ENCODE results near the gene RBM19. TPM values are rescaled to one million over a fixed set of nuclear protein-coding genes. Genes with fewer than 3 reads are reported as not detected.

Gene RBM19
- total RNA-seq, 1 experiment from 2014 or later, result 29.2 TPM

GRCh38 chr12:113846883-113847755 is 119.0 kb downstream of the RBM19 start:
- ChIA-PET CTCF (interaction anchor here (0.6 to 1.5 kb wide), 2 partner anchors 65 to 89 kb away, joined by 3 to 5 read pairs; no protein-coding TSS in a partner anchor), POLR2A (interaction anchor here (0.6 kb wide), 1 partner anchor 12 kb away, joined by 3 read pairs; no protein-coding TSS in a partner anchor)
- no TSS peak for BruUV-seq (replicated peaks)
- Mint-ChIP-seq H3K4me1 (ENCODE audit: insufficient read depth, unreplicated experiment) (no peaks in the 10 kb centered on the region), H3K27me3 (ENCODE audit: insufficient read depth, unreplicated experiment) (no peaks in the 10 kb centered on the region), H3K27ac (ENCODE audit: low read depth, unreplicated experiment) (no peak overlapping the region), H3K36me3 (ENCODE audit: insufficient read depth, unreplicated experiment) (peaks cover 13% of the 10 kb centered on the region), H3K9me3 (ENCODE audit: unreplicated experiment) (no peaks in the 10 kb centered on the region), H3K4me3 (ENCODE audit: unreplicated experiment) (no peak overlapping the region)
- no peak for DNase-seq (ENCODE audit: unreplicated experiment)
- no peak for TF ChIP-seq CTCF (IDR thresholded peaks at IDR 0.05; ENCODE audit: unreplicated experiment)
- intact Hi-C loops (cut with micrococcal nuclease), result no loop called here

GRCh38 chr12:113845900-113846674 is 120.0 kb downstream of the RBM19 start:
- ChIA-PET CTCF (interaction anchor here (0.6 to 0.7 kb wide), 2 partner anchors 7 to 16 kb away, joined by 3 read pairs; no protein-coding TSS in a partner anchor), POLR2A (interaction anchor here (0.6 kb wide), 1 partner anchor 11 kb away, joined by 3 read pairs; no protein-coding TSS in a partner anchor)
- intact Hi-C loops (cut with micrococcal nuclease), result no loop called here
- peaks cover 13% of the 10 kb centered on the region for H3K36me3 Mint-ChIP-seq (ENCODE audit: insufficient read depth, unreplicated experiment)
- TF ChIP-seq CTCF (IDR thresholded peaks at IDR 0.05; ENCODE audit: unreplicated experiment), result no peak
- H3K27me3 Mint-ChIP-seq (ENCODE audit: insufficient read depth, unreplicated experiment), result no peaks in the 10 kb centered on the region
- no peaks in the 10 kb centered on the region for H3K4me1 Mint-ChIP-seq (ENCODE audit: insufficient read depth, unreplicated experiment)
- no peak for DNase-seq (ENCODE audit: unreplicated experiment)
- no TSS peak for BruUV-seq (replicated peaks)
- H3K9me3 Mint-ChIP-seq (ENCODE audit: unreplicated experiment), result no peaks in the 10 kb centered on the region
- H3K4me3 Mint-ChIP-seq (ENCODE audit: unreplicated experiment), result no peak overlapping the region
- no peak overlapping the region for H3K27ac Mint-ChIP-seq (ENCODE audit: low read depth, unreplicated experiment)

- no peak for DNase-seq (ENCODE audit: unreplicated experiment)
- no TSS peak for BruUV-seq (replicated peaks)
- no peaks in the 10 kb centered on the region for H3K27me3 Mint-ChIP-seq (ENCODE audit: insufficient read depth, unreplicated experiment)
- peaks cover 13% of the 10 kb centered on the region for H3K36me3 Mint-ChIP-seq (ENCODE audit: insufficient read depth, unreplicated experiment)
- ChIA-PET CTCF (no interaction called here), POLR2A (no interaction called here)
- H3K9me3 Mint-ChIP-seq (ENCODE audit: unreplicated experiment), result no peaks in the 10 kb centered on the region
- intact Hi-C loops (cut with micrococcal nuclease), result no loop called here
- no peaks in the 10 kb centered on the region for H3K4me1 Mint-ChIP-seq (ENCODE audit: insufficient read depth, unreplicated experiment)
- TF ChIP-seq CTCF (IDR thresholded peaks at IDR 0.05; ENCODE audit: unreplicated experiment), result no peak
- H3K27ac Mint-ChIP-seq (ENCODE audit: low read depth, unreplicated experiment), result no peak overlapping the region
- H3K4me3 Mint-ChIP-seq (ENCODE audit: unreplicated experiment), result no peak overlapping the region
These were observed 121.5 kb downstream of the RBM19 start for GRCh38 chr12:113844495-113845210.
